Kidney (tissue), 14 donors: ENCODE data around the gene OS9. TPM values are rescaled to one million over a fixed set of nuclear protein-coding genes. Genes with fewer than 3 reads are reported as not detected.

Experiments used
- DNase-seq, 5 donors: peaks; one replicate each; pipeline ENCODE4 v3.0.0-alpha.2; 2013 to 2020
- FAIRE-seq: peaks from 2 replicates; lab custom pipeline; 2012; peaks lifted over from hg19 to GRCh38; lab: Jason Lieb, UNC
- H3K27ac ChIP-seq, 2 donors: one replicate each; pipeline ENCODE4 v1.7.0; 2013; ENCODE audit warnings: low read depth in 2 of 2, low read length in 2 of 2, inconsistent platforms in 1 of 2
- H3K27me3 ChIP-seq: one replicate; pipeline ENCODE4 v1.7.1; 2013; ENCODE audit warnings: low read length, inconsistent platforms; ENCODE audit not compliant: control insufficient read depth, insufficient read depth
- H3K36me3 ChIP-seq, 3 donors: one replicate each; pipeline versions ENCODE4 v1.7.0 to v1.7.1; 2013; ENCODE audit warnings: low read length in 3 of 3, control low read depth in 1 of 3, inconsistent platforms in 1 of 3; ENCODE audit not compliant: insufficient read depth in 3 of 3, control insufficient read depth in 2 of 3
- H3K4me1 ChIP-seq, 3 donors: one replicate each; pipeline versions ENCODE4 v1.7.0 to v1.7.1; 2013; ENCODE audit warnings: low read length in 3 of 3, inconsistent platforms in 1 of 3, low read depth in 1 of 3; ENCODE audit not compliant: control insufficient read depth in 2 of 3, insufficient read depth in 2 of 3
- H3K4me3 ChIP-seq, 3 donors: one replicate each; pipeline versions ENCODE4 v1.7.0 to v1.8.1; 2013; ENCODE audit warnings: low read length in 3 of 3, control low read depth in 1 of 3, inconsistent platforms in 1 of 3
- H3K9ac ChIP-seq, 3 donors: one replicate each; pipeline versions ENCODE4 v1.7.0 to v1.7.1; 2013; ENCODE audit warnings: low read length in 3 of 3, control low read depth in 1 of 3, inconsistent platforms in 1 of 3
- H3K9me3 ChIP-seq, 3 donors: one replicate each; pipeline versions ENCODE4 v1.7.0 to v1.7.1; 2013; ENCODE audit warnings: low read length in 3 of 3, control low read depth in 1 of 3, inconsistent platforms in 1 of 3; ENCODE audit not compliant: control insufficient read depth in 2 of 3, insufficient read depth in 1 of 3
- intact Hi-C: fragments of 100-400 bp; cut with DNase I; formaldehyde crosslinking; loops from one replicate; pipeline ENCODE4 v1.11.1; 2022
- polyA plus RNA-seq: library from polyadenylated mRNA; stranded (reverse); fragments of 350-450 nt; fragmentation: Illumina TruSeq; extraction: RNeasy Lipid Tissue Mini Kit (QIAGEN cat#74804); gene quantifications from one replicate; pipeline ENCODE4 v1.2.3, GENCODE V29; 2014; ENCODE audit warnings: low read depth, low replicate concordance; ENCODE audit not compliant: insufficient read depth
- total RNA-seq: library from RNA; stranded (reverse); fragmentation: NEBNext Ultra II Directional; extraction: Animal tissue kit (Norgen Biotek cat#: 25700); gene quantifications from one replicate; pipeline ENCODE4 v1.2.1, GENCODE V29; 2021
- TF ChIP-seq, protein P1 (sequence below): IDR thresholded peaks from 3 replicates; pipeline ENCODE4 v1.5.1; 2012; ENCODE audit warnings: mild to moderate bottlenecking, moderate library complexity, borderline replicate concordance; ENCODE audit not compliant: insufficient read depth; ENCODE audit errors: extremely low read depth
- donor health status: control.
- donor health status: control.
- donor health status: control.
- donor health status: control.
- donor health status: control.
- donor health status: DM: yes; HTN: yes; CAD: no.
- donor health status: Normal renal cell carcinoma (clear cell type).

OS9 gene
- total and polyA plus RNA-seq, 2 donors from 2014 or later: 256 to 325 TPM

DNA sequence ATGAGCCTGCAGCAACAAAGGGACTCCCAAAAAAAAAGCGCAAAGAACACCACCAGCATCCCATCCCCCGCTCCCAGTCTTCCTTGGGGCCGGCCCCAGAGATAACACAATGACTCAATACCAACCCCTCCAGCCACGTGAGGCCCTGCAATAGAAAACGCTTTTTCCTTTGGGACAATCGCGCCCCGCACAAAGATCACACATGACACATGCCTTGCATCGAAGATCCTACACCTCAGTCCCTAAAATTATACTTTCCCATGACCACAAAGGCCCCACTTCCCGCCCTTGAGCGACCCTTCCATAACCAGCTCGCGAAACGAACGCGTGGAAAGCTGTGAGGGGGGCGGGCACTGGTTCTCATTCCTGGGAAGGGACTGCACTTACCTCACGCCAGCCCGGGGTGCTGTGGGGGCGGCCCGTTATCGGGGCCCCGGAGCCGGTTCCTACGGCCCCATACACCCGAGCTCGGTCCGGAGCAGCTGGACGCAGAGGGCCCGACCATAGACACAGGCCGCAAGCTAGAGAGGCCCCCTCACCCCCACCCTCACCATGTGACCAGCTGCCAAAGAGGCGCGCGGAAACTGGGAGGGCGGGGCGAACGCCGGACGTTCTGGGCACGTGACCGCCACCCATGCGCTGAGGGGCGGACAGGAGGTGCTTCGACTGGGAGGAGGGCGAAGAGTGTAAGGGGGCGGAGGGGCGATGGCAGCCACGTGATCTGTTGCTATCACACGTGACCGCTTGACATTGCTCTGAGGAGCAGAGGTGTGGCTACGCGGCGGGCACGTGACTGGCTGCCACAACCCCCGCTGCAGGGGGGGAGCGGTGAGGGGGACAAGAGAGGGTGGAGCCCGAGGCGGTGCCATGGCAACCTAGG, 58.1 kb downstream of the OS9 start, which contains the start of gene CDK4:
Gene CDK4 (minus strand): TSS at position 523 of the 880 bp plus-strand sequence. CDS start 593 bp downstream, outside the sequence.
- DNase-seq: peak; percentile 100
- H3K36me3 ChIP-seq: peaks cover 5 to 9% (median 8%) of the 10 kb centered on the region in 3 donors
- peak; percentile 65 for FAIRE-seq
- H3K9me3 ChIP-seq: no peaks in the 10 kb centered on the region
- intact Hi-C loops: no loop called here
- TF ChIP-seq, protein P1, sequence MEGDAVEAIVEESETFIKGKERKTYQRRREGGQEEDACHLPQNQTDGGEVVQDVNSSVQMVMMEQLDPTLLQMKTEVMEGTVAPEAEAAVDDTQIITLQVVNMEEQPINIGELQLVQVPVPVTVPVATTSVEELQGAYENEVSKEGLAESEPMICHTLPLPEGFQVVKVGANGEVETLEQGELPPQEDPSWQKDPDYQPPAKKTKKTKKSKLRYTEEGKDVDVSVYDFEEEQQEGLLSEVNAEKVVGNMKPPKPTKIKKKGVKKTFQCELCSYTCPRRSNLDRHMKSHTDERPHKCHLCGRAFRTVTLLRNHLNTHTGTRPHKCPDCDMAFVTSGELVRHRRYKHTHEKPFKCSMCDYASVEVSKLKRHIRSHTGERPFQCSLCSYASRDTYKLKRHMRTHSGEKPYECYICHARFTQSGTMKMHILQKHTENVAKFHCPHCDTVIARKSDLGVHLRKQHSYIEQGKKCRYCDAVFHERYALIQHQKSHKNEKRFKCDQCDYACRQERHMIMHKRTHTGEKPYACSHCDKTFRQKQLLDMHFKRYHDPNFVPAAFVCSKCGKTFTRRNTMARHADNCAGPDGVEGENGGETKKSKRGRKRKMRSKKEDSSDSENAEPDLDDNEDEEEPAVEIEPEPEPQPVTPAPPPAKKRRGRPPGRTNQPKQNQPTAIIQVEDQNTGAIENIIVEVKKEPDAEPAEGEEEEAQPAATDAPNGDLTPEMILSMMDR: no peak
- H3K27me3 ChIP-seq: no peaks in the 10 kb centered on the region
- H3K4me3 ChIP-seq: peak within 1 kb of the TSS; percentile 62 to 91 (median 84)
- H3K9ac ChIP-seq: peak within 1 kb of the TSS; percentile 34 to 86 (median 80)
- peak within 1 kb of the TSS; percentile 61 to 77 for H3K27ac ChIP-seq
- H3K4me1 ChIP-seq: peaks cover 4 to 21% (median 6%) of the 10 kb centered on the region in 3 donors

DNA sequence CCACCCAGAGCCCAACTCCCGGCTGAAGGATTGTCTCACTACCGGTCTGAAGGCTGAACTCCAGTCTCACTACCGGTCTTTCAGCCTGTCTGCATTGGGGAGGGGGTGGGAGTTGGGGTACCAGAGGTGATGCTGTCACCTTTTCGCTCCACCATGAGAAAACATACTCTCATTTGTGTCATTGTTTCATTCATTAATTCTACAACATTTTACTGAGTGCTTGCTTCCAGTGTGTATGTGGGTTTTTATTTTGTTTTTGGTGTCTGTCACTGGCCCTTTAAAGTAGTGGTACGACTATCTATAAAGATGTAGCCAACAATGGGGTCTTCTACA, 58.7 kb downstream of the OS9 start:
- DNase-seq (no peak), FAIRE-seq (no peak)
- intact Hi-C loops: no loop called here
- TF ChIP-seq, protein P1: no peak
- Histone ChIP-seq H3K27ac (peak overlapping the region; percentile 20 to 77), H3K9me3 (no peaks in the 10 kb centered on the region), H3K4me1 (peaks cover 4 to 21% (median 6%) of the 10 kb centered on the region in 3 donors), H3K4me3 (peak overlapping the region; percentile 53 to 59 (median 58)), H3K9ac (peak overlapping the region in 2 of 3 donors; percentile 9 to 54), H3K36me3 (peaks cover 0 to 8% (median 8%) of the 10 kb centered on the region in 3 donors), H3K27me3 (no peaks in the 10 kb centered on the region)

DNA sequence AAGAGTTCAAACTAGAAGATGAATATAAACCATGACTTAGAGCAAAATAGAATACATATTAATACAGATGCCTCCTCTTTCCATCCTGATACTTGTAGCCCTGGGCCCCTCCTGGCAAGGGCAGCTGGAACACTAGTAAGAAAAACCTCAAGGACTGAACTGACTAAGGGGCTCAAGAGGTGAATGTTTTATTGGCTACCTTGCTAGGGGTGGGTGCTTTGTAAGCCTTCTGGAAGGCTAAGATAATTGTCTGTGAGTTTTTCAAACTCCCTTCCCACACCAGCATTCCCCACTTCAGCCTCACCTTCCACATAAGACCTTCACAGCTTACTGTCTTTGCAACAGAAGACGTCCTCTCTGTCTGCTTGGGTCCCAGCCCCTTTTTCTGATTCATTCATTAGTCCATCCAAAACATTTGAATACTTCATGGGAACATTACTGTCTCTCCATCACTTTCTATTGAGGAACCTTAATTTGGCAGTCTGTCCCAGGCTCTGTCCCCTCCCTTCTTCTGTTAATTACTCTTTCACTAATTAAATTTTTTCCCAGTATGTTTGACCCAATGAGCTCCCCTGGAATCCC, 59.9 kb downstream of the OS9 start:
- no peak for FAIRE-seq
- Histone ChIP-seq H3K9me3 (no peaks in the 10 kb centered on the region), H3K27me3 (no peaks in the 10 kb centered on the region), H3K36me3 (peaks cover 4 to 8% (median 6%) of the 10 kb centered on the region in 3 donors), H3K4me3 (peak overlapping the region in 1 of 3 donors; percentile 2), H3K4me1 (peaks cover 4 to 21% (median 6%) of the 10 kb centered on the region in 3 donors), H3K9ac (no peak overlapping the region), H3K27ac (no peak overlapping the region)
- TF ChIP-seq, protein P1: no peak
- no peak for DNase-seq
- intact Hi-C loops: no loop called here
